AG09319 (cell line): ENCODE measurements around the gene TCIRG1.

Experiments
- DNase-seq: peaks from one replicate; pipeline ENCODE4 v3.0.0-alpha.2; 2010; ENCODE audit warnings: low read depth; ENCODE audit errors: extremely low read depth
- TF ChIP-seq, protein P1 (sequence below): IDR thresholded peaks from 2 replicates; pipeline ENCODE4 v1.5.1; 2011; ENCODE audit warnings: low read depth, mild to moderate bottlenecking, inconsistent platforms, low read length, moderate library complexity

Gene TCIRG1

DNA sequence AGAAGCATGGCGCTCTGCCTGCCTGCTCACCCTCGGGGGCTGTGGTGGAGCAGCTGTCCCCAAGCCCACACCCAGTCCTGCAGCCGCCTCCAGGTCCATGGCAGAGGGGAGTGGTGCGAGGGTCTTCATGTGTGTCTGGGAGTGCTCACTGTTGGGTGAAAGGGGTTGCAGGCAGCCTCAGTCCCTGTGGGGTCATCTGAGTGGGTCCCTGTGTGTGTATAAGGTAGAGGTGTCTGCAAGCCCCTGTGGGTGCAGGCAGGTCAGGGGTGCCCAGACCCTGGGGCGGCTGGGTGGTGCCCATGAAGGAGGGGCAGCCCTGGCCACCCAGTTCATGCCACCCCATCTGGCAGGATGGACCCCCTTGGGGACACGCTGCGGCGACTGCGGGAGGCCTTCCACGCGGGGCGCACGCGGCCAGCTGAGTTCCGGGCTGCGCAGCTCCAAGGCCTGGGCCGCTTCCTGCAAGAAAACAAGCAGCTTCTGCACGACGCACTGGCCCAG lies 23.8 kb upstream of the TCIRG1 start:
- TF ChIP-seq, protein P1, sequence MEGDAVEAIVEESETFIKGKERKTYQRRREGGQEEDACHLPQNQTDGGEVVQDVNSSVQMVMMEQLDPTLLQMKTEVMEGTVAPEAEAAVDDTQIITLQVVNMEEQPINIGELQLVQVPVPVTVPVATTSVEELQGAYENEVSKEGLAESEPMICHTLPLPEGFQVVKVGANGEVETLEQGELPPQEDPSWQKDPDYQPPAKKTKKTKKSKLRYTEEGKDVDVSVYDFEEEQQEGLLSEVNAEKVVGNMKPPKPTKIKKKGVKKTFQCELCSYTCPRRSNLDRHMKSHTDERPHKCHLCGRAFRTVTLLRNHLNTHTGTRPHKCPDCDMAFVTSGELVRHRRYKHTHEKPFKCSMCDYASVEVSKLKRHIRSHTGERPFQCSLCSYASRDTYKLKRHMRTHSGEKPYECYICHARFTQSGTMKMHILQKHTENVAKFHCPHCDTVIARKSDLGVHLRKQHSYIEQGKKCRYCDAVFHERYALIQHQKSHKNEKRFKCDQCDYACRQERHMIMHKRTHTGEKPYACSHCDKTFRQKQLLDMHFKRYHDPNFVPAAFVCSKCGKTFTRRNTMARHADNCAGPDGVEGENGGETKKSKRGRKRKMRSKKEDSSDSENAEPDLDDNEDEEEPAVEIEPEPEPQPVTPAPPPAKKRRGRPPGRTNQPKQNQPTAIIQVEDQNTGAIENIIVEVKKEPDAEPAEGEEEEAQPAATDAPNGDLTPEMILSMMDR, result no peak
- DNase-seq, result no peak

DNA sequence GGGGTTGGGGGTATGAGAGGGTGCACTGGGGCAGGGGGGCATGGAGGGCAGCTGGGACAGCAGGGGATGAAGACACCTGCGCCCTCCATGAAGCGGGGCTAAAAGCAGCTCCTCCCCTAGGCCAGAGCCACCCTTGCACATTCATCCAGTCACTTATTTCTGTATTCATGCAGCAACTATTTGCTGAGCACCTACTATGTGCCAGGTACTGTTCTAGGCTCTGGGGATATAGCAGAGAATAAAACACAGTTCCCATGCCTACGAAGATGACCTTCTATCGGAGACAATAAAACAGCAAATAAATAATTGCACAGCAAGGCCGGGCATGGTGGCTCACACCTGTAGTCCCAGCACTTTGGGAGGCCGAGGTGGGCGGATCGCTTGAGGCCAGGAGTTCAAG lies 23.4 kb upstream of the TCIRG1 start:
- TF ChIP-seq, protein P1, result no peak
- DNase-seq, result no peak

DNA sequence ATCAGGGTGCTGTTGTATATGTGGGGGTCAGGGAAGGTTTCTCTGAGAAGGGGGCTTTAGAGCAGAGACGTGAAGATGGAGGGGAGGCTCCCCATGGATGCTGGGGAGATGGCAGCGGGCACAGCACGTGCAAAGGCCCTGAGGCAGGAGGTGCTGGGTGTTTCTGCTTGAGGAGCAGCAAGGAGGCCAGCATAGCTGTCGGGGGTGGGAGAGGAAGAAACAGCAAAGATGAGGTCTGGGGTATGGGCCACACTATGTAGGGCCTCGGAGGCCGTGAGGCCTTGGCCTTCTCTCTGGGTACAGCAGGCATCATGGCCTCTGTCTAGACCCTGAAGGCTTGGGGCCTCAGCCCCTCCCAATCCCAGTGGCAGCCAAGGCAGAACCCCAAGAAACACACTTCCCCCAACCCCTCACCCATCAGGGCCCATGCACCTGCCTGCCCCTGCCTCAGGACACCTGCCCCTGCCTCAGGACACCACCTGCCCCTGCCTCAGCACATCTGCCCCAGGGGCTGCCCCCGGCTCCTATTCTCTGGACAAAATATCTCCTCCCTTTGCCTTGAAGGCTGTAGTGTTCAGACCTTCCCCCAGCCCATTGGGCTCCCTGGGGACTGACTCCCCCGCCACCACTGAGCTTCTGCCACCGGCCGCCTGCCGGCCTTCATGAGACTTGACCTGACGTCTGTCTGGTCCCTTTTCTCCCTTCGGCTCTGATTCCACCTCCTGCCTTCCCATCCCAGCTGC lies 22.5 kb upstream of the TCIRG1 start:
- TF ChIP-seq, protein P1, result no peak
- DNase-seq, result no peak

DNA sequence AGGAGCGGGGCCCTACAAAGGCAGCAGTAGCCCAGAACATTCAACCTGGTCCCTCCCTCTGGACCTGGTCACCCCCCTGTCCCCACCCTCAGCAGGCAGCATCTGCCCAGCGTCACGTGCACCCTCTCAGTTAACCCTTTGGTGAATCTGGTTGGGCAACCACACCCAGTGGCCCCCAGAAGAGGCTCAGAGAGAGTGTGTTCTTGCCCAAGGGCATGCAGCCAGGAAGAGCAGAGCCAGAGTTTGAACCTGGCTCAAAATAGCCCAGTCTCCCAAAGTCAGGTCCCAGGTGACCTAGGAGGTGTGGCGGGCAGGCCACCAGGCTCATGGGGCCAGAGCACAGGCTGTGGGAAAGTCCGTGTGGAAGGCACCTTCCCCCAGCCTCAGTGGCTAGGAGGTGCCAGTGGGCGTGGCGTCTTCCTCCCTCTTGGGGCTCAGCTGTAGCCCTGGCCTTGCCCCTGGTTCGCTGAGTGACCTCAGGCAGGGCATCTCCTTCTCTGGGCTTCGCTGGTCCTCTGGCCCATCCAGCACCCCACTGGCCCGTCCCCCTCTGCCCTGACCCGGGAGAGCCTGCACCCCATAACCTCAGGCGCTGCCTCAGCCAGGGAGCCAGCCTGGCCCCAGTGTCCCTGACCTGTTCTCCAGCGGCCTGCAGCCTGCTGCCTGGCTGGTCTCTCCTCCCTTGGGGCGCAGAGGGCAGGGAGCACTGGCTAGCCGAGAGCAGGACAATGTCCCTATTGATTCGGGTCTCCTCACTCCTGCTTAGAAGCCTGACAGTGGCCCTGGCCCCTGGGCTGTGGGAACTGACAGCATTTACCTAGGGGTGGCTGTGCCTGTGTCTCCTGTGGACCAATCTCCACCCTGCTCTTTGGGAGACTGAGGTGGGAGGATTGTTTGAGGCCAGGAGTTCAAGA lies 21.7 kb upstream of the TCIRG1 start:
- DNase-seq, result no peak
- TF ChIP-seq, protein P1, result no peak

DNA sequence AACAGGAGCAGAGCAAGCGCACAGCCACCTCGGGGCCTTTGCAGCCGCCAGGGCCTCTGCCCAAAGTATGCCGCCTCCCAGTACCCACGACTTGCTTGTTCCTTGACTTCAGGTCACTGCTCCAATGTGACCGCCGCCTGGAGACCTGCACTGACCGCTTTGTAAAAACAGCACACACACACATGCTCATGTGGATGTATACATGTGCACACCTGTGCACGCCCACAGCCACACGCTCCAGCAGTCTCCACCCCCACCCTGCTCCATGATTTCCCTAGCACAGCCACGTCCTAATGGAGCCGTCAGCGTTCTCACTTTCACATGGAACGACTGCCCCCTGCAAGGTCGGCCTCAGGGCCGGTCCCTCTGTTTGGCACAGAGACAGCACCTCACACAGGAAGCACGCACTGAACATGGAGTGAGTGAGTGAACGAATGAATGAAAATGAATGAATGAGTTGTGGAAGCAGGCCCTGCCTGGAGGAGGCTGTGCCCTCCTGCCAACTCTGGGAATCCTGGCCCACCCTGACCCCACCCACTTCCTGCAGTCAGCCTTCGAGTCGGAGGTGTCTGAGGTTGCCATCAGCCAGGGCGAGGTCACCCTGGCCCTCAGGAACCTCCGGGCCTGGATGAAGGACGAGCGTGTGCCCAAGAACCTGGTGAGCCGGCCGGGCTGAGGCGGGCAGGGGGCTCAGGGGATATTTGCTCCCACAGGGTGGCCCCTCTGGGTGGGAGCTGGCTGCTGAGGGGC lies 20.7 kb upstream of the TCIRG1 start:
- DNase-seq, result no peak
- TF ChIP-seq, protein P1, result no peak

DNA sequence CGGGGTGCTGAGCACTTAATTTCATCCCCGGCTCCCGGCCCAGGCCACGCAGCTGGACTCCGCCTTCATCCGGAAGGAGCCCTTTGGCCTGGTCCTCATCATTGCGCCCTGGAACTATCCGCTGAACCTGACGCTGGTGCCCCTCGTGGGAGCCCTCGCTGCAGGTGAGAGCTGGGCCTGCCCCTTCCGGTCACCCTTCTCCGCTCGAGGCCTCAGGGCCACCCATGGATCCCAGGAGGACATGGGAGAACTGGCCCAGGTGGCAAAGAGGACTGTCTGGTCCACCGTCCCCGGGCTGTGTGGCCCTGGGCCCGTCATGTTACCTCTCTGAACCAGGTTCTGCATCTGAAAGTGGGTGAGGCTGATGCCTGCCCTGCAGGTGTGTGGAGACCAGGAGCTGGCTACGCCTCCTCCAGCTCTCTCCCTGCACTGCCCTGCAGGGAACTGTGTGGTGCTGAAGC lies 20.1 kb upstream of the TCIRG1 start:
- TF ChIP-seq, protein P1, result no peak
- no peak for DNase-seq
